A172 (cell line): Measurements from ENCODE around the gene TENM3. TPM values are rescaled to one million over a fixed set of nuclear protein-coding genes. Genes with fewer than 3 reads are reported as not detected.

Experiments
- DNase-seq: peaks from one replicate; pipeline ENCODE4 v3.0.0-alpha.2; 2015; ENCODE audit warnings: low spot score
- total RNA-seq: library from RNA; depleted of rRNA; stranded (reverse); fragments of >200 nt; shearing (Covaris generic); gene quantifications from 2 replicates; pipeline ENCODE4 v1.2.3, GENCODE V29; 2014

TENM3 gene
- total RNA-seq, 1 experiment from 2014 or later = 92.1 TPM

DNA sequence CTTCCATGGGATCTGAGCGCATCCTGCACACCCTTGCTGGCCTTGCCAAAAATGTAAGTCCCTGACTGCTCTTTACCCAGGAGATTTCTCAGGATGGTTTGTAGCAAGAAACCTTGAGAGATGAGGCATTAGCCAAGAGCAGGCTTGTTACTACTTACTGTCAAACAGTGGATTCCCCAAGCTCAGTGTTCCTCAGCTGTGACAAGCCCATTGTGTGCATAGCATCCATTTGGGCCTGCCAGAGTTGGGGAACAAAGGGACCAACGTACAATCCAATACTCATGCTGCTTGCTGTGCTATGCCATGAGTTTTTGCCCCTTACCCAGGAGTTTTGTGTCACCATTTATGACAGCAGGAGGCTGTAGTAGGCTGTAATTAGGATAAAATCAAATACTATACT lies 267.6 kb downstream of the TENM3 start:
- DNase-seq = no peak

DNA sequence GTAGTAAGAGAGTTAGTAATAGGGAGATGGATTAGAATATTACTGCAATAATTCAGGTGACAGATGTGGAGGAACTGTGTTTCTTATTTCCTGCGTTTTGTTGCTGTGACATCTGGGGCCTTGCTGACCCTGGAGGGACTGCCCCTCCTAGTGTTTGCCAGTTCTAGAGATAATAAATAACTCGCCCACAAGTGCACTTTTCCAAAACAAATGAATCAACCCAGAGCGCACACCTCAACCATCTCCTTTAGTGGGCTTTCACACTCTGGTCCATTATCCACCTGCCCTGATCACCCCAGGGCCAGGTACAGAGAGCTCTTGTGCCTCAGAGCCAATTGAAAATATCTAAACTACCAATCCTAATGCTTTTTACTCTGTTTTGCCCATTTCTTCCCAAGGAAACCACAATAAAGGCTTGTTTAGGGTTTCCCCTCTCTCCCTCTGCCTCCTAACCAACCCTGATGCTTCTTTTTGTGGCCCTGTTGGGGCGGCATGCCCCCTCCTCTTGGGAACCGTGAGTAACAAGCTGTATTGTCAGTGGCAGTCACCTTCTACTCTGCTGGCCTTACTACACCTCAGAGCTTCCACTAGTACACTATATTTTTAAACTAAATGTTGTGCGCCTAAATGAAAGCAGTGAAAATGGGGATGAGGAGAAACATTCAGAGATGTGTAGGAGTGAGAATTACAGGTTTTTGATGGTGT lies 270.5 kb downstream of the TENM3 start:
- DNase-seq = no peak

GRCh38 chr4:182518421-182518820 lies 275.2 kb downstream of the TENM3 start:
- no peak for DNase-seq

DNA sequence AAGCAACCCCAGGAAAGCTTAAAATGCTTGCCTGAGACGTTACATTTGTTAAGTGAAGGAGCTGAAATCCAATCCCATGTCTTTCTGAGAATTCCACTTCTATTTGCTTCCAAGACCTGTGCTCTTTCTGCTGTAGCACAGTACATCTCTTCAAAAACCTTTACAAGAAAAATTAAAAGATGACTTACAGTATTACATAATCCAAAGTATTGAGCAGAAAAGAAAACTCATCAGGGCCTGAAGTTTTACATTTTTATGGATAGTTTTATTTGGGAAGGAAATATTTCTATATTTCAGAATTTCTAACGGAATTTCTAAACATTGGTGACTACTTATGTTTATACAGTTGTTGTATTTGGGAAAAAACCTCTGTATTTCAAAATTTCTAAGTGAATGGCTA lies 276.3 kb downstream of the TENM3 start:
- DNase-seq = no peak

DNA sequence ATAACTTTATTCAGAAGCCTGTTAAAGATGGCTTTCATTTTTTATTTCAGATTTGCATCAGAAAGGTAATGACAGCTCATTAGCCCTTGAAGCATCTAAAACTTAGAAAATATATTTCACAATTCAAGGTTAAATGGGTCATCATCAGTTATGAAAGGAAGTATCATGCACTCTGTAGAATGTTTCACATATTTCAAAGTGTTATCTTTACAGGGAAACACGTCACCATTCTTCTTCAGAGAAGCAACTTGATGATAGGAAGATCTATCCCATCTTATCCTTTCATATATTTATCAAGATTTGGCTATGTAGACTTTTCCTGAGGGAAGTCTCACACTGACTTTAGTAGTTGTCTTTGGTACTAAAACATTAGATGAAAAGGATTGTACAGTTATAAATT lies 277.8 kb downstream of the TENM3 start:
- no peak for DNase-seq

DNA sequence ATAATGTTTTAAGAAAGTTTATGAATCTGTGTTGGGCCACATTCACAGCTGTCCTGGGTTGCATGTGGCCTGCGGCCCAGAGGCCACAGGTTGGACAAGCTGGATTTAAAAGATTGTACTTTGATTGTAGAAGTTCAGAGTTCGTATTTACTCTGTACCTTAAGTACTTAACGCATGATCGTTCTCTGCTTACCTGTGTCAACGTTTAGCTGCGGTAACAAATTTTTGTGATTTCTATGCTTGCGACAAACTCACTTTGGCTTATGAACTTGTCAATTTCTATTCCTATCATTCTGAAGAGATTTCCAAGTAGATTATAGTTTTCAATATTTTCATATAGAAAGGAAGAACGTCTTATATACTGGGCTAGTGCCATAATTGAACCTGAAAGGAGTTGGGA lies 285.6 kb downstream of the TENM3 start:
- no peak for DNase-seq

- DNase-seq = no peak
These were observed 287.2 kb downstream of the TENM3 start for GRCh38 chr4:182530451-182530850.

- no peak for DNase-seq
These were observed 288.5 kb downstream of the TENM3 start for GRCh38 chr4:182531555-182532162.

DNA sequence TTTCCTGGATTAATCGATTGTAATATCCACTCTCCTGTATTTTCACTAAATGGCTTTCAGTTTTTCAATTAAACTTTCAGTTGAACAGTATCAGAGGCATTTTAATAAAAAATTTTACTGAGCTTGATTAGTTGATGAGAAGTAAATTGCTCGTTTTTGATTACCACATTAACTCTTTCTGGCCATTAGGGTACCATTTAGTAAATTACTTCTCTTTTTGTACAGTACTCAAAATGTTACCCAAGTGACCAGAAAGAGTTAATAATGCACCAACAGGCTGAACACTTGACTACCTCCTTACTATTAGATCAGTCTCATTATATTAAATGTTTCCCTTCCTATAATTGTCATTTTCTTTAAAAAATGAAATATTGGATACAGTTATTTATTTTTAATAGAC lies 289.2 kb downstream of the TENM3 start:
- no peak for DNase-seq

- no peak for DNase-seq
These were observed 290.8 kb downstream of the TENM3 start for GRCh38 chr4:182533964-182534363.

- DNase-seq = no peak
These were observed 293.1 kb downstream of the TENM3 start for GRCh38 chr4:182536221-182536811.

DNA sequence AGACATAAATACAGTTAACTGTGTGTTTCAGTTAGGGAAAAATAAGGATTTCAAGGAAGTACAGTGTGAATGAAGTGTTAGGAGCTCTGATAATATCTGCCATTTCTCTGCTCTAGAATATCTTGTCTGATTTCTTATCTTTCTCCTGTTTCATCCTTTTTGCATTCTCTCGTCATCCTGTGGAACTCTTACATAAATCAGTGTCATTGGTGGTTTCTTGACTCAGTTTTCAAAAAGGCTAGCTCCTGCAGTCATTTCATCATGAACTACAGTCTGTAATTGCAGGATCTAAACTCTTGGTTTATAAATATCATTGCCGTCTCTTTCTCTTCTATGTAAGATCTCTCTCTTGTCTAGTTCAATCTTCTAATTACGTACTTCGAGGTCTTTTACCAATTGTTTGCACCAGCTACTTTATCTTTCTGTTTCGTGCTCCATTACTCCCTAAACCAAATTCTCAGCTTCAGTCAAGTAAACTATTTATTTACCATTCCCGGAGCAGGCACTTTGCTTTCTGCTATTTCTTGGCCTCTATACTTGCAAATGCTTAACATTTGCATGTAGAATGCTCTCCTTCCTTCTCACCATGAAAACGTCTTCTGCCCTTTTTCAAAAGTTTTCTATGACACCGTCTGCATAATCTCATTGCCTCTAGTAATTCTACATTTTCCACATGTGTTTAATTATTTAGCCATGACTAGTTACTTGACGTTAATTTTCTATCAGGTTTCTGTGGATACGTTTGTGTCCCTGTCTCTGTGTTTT lies 294.0 kb downstream of the TENM3 start:
- DNase-seq = no peak

- DNase-seq = no peak
These were observed 294.8 kb downstream of the TENM3 start for GRCh38 chr4:182538031-182538430.

DNA sequence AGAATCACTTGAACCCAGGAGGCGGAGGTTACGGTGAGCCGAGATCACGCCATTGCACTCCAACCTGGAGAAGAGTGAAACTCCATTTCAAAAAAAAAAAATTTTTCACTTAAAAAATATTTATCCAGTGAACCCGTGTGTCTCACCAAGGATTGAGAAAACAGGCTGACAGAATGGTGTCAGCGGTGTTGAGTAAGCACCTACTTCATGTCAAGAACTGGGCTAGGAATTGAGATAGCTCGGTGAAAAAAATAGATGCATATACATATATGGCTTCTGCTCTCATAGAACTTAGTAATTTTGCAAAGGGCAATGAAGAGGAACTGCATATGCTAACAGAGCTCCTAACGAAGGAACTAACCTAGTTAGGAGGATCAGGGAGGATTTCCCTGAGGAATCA lies 297.3 kb downstream of the TENM3 start:
- DNase-seq = no peak

- DNase-seq = no peak
These were observed 304.2 kb downstream of the TENM3 start for GRCh38 chr4:182547435-182547834.

DNA sequence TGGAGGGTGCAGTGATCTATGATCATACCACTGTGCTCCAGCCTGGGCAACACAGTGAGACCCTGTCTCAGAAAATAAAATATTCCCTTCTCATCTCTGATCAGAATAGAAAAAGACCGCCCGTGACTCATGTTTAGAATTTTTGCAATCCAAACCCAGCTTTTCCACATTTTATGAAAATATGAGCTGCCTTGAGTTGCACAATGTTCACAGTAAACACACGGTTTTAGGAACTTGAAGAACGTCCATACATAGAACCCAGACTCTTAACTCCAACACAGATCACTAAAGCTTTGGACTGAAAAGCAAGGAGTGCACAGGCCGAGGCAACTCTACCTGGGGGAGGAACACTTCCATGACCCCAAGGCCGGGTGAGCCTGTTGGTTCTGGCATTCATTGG lies 305.0 kb downstream of the TENM3 start:
- DNase-seq = no peak

DNA sequence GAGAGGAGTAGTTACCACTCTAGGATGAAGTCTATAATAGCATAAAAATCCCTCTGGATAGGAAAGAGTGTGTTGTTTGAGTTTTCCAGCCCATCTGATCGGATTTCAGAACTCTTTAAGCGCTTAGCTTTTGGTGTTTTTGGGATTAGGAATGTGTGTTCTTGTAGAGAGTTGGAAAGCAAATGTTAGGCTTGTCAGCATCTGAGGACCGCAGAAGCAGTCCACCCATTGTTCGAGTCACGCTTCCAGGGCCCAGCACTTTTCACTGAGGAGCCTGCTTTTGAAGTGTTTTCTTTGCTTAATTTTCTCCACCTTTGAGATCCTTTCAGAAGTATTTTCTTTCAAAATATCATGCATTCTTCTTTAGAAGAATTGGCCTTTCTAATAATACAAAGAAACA lies 306.2 kb downstream of the TENM3 start:
- DNase-seq = no peak

- no peak for DNase-seq
These were observed 309.7 kb downstream of the TENM3 start for GRCh38 chr4:182552948-182553347.

- peak; percentile 11 for DNase-seq
These were observed 310.5 kb downstream of the TENM3 start for GRCh38 chr4:182553653-182554052.

- DNase-seq = peak; percentile 42
These were observed 311.5 kb downstream of the TENM3 start for GRCh38 chr4:182554736-182555135.

- peak; percentile 23 for DNase-seq
These were observed 312.8 kb downstream of the TENM3 start for GRCh38 chr4:182555997-182556418.

DNA sequence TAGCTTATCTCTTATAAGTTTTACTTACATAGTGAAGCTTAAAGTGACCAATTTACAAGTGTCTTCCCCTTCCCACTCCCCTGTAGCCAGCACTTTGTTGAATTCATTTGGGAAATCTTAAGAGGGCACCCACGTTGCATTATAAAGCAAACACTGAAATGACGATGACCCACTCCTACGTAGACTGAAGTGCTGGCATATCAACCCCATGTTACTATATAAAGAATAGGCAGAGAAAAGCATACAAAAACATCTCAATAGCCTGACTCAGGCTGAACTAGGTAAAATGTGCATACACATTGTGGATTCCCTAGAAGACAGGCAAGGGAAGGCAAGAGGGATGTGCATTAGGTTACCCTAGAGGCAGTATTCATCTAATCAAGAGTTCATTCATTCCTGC lies 313.4 kb downstream of the TENM3 start:
- DNase-seq = no peak

GRCh38 chr4:182560358-182560757 lies 317.2 kb downstream of the TENM3 start:
- DNase-seq = peak; percentile 58
